Pancreas (tissue), 10 donors: Measurements from ENCODE around the gene PPP1R16B. TPM values are rescaled to one million over a fixed set of nuclear protein-coding genes. Genes with fewer than 3 reads are reported as not detected.

Experiments used
- ATAC-seq, 4 donors: fragments of 200-7000 bp; cut with Tn5 transposase; one replicate each; pipeline versions ENCODE4 v1.8.0 to v1.9.1; 2020; ENCODE audit warnings: mild to moderate bottlenecking in 4 of 4, moderate library complexity in 4 of 4
- DNase-seq, 6 donors: peaks; one replicate each; pipeline ENCODE4 v3.0.0-alpha.2; 2020
- FAIRE-seq: peaks from 2 replicates; lab custom pipeline; 2012; peaks lifted over from hg19 to GRCh38; lab: Jason Lieb, UNC
- H3K27ac ChIP-seq, 4 donors: fragments of 200-600 bp; sonication (generic); 1 replicate in 3 of 4; 2 replicates in 1 of 4; pipeline versions ENCODE4 v1.5.0 to v1.8.0; 2020
- H3K27me3 ChIP-seq, 4 donors: fragments of 200-600 bp; one replicate each; pipeline ENCODE4 v1.8.0; 2021
- H3K36me3 ChIP-seq, 3 donors: fragments of 200-600 bp; sonication (generic) in 1 of 3; one replicate each; pipeline versions ENCODE4 v1.5.0 to v1.8.0; 2020 to 2021
- H3K4me1 ChIP-seq, 3 donors: fragments of 200-600 bp; one replicate each; pipeline ENCODE4 v1.8.0; 2021
- H3K4me3 ChIP-seq, 4 donors: fragments of 200-600 bp; sonication (generic) in 2 of 4; one replicate each; pipeline versions ENCODE4 v1.5.0 to v1.8.0; 2020 to 2021
- H3K9me3 ChIP-seq, 4 donors: fragments of 200-600 bp; one replicate each; pipeline ENCODE4 v1.8.0; 2021
- CTCF ChIP-seq, 4 donors: fragments of 200-600 bp; sonication (generic) in 3 of 4; IDR thresholded peaks; one replicate each; pipeline versions ENCODE4 v1.5.0 to v1.8.0; 2021; ENCODE audit warnings: antibody characterized with exemption in 4 of 4
- WGBS, 2 donors: extraction: QIAGEN DNeasy Blood & Tissue Kit; methylation state at CpG; one replicate each; pipeline ENCODE4 v1.1.7; 2013; 5-methylcytosine and 5-hydroxymethylcytosine counted together
- intact Hi-C, 3 donors: fragments of 100-400 bp; cut with DNase I; formaldehyde crosslinking; loops; one replicate each; pipeline versions ENCODE4 v1.11.1 to v1.14.2; 2022
- polyA plus RNA-seq, 2 donors: library from polyadenylated mRNA; stranded (reverse); fragments of 200-250 nt; gene quantifications; one replicate each; pipeline ENCODE4 v1.2.3, GENCODE V29; 2013
- total RNA-seq, 6 donors: library from RNA; stranded (reverse); fragmentation: NEBNext Ultra II Directional in 4 of 6; extraction: Animal tissue kit (Norgen Biotek cat#: 25700) in 4 of 6; gene quantifications; one replicate each; pipeline versions ENCODE4 v1.2.1 to v1.2.4, GENCODE V29; 2021 to 2023
- donor health status: healthy with polysubstance abuse.
- donor health status: DM: no; HTN: no; CAD: no; lungs with moderate emphysema.
- donor health status: DM: no; HTN: no; CAD: no.
- donor health status: control.
- donor health status: control.
- donor health status: Bipolar disorder and iron deficiency.
- donor health status: DM: yes; HTN: yes; CAD: no.
- donor health status: DM: no; HTN: no; CAD: no.
- donor health status: DM: no; HTN: no; CAD: no.
- donor health status: DM: yes; HTN: yes; CAD: no.

PPP1R16B gene
- total and polyA plus RNA-seq, 8 donors, result 1.0 to 2.7 (median 1.3) TPM

- intact Hi-C loops, result no loop called here
- peak within 1 kb of the TSS; percentile 47 to 69 (median 56) for H3K4me3 ChIP-seq
- peak; percentile 87 to 96 (median 92) for DNase-seq
- peaks cover 6 to 9% (median 6%) of the 10 kb centered on the region in 3 donors for H3K4me1 ChIP-seq
- no peaks in the 10 kb centered on the region for H3K36me3 ChIP-seq
- TF ChIP-seq CTCF (IDR thresholded peaks at IDR 0.05), result peak in 2 of 4 donors; percentile 70 to 90
- peak; percentile 97 to 99 (median 98) for ATAC-seq
- no peak within 1 kb of the TSS for H3K27ac ChIP-seq
- no peaks in the 10 kb centered on the region for H3K27me3 ChIP-seq
- no peaks in the 10 kb centered on the region for H3K9me3 ChIP-seq
- 1% methylated on average over 86 to 95 of the region's 95 CpGs for WGBS, 2 donors
- FAIRE-seq, result peak; percentile 9
These were observed 120.8 kb downstream of the PPP1R16B start, which contains the start of gene FAM83D for GRCh38 chr20:38926142-38926933. FAM83D (plus strand) TSS chr20:38926417; CDS start chr20:38926443, 26 bp downstream.

GRCh38 chr20:38926934-38927616, 121.6 kb downstream of the PPP1R16B start:
- FAIRE-seq, result no peak
- no peak for ATAC-seq
- no peaks in the 10 kb centered on the region for H3K9me3 ChIP-seq
- H3K4me3 ChIP-seq, result peak overlapping the region; percentile 47 to 69 (median 56)
- no peak for DNase-seq
- no peak overlapping the region for H3K27ac ChIP-seq
- intact Hi-C loops, result no loop called here
- 12 to 13% methylated on average over 27 of the region's 27 CpGs for WGBS, 2 donors
- no peaks in the 10 kb centered on the region for H3K27me3 ChIP-seq
- H3K36me3 ChIP-seq, result no peaks in the 10 kb centered on the region
- H3K4me1 ChIP-seq, result peaks cover 6 to 9% (median 6%) of the 10 kb centered on the region in 3 donors
- no peak for TF ChIP-seq CTCF (IDR thresholded peaks at IDR 0.05)

GRCh38 chr20:38927902-38928578, 122.5 kb downstream of the PPP1R16B start:
- no peak overlapping the region for H3K27ac ChIP-seq
- no peak overlapping the region for H3K4me3 ChIP-seq
- no peaks in the 10 kb centered on the region for H3K36me3 ChIP-seq
- peaks cover 6 to 9% (median 6%) of the 10 kb centered on the region in 3 donors for H3K4me1 ChIP-seq
- intact Hi-C loops, result no loop called here
- ATAC-seq (no peak), DNase-seq (no peak), FAIRE-seq (no peak)
- TF ChIP-seq CTCF (IDR thresholded peaks at IDR 0.05), result no peak
- no peaks in the 10 kb centered on the region for H3K9me3 ChIP-seq
- WGBS, 2 donors, result 66 to 71% methylated on average over 5 of the region's 5 CpGs
- H3K27me3 ChIP-seq, result no peaks in the 10 kb centered on the region

- ATAC-seq (no peak), DNase-seq (no peak), FAIRE-seq (no peak)
- Histone ChIP-seq H3K27me3 (no peaks in the 10 kb centered on the region), H3K9me3 (no peaks in the 10 kb centered on the region), H3K4me3 (no peak overlapping the region), H3K36me3 (no peaks in the 10 kb centered on the region), H3K4me1 (peaks cover 6 to 9% (median 6%) of the 10 kb centered on the region in 3 donors), H3K27ac (no peak overlapping the region)
- no peak for TF ChIP-seq CTCF (IDR thresholded peaks at IDR 0.05)
- intact Hi-C loops, result no loop called here
- 81 to 95% methylated on average over 1 of the region's 1 CpG for WGBS, 2 donors
These were observed 124.7 kb downstream of the PPP1R16B start for GRCh38 chr20:38930242-38930569.
